Heart left ventricle (tissue), 16 donors: Measurements from ENCODE around the gene BID. TPM values are rescaled to one million over a fixed set of nuclear protein-coding genes. Genes with fewer than 3 reads are reported as not detected.

Experiments used
- ATAC-seq, 4 donors: fragments of 200-7000 bp; cut with Tn5 transposase; one replicate each; pipeline ENCODE4 v1.9.1; 2020 to 2022; ENCODE audit warnings: moderate library complexity in 4 of 4, mild to moderate bottlenecking in 3 of 4, moderate number of reproducible peaks in 1 of 4
- DNase-seq, 5 donors: peaks; one replicate each; pipeline ENCODE4 v3.0.0-alpha.2; 2020
- H3K27ac ChIP-seq, 12 donors: fragments of 200-600 bp; sonication (generic) in 4 of 12; one replicate each; pipeline versions ENCODE4 v1.5.0 to v1.8.0; 2016 to 2022; ENCODE audit warnings: mild to moderate bottlenecking in 2 of 12
- H3K27me3 ChIP-seq, 9 donors: fragments of 200-600 bp; sonication (generic) in 2 of 9; one replicate each; pipeline versions ENCODE4 v1.5.1 to v1.8.0; 2016 to 2022; ENCODE audit warnings: mild to moderate bottlenecking in 3 of 9
- H3K36me3 ChIP-seq, 9 donors: fragments of 200-600 bp; sonication (generic) in 2 of 9; one replicate each; pipeline versions ENCODE4 v1.5.0 to v1.8.0; 2018 to 2022; ENCODE audit warnings: mild to moderate bottlenecking in 2 of 9
- H3K4me1 ChIP-seq, 12 donors: fragments of 200-600 bp; sonication (generic) in 4 of 12; one replicate each; pipeline versions ENCODE4 v1.5.0 to v1.8.0; 2016 to 2022; ENCODE audit warnings: mild to moderate bottlenecking in 3 of 12
- H3K4me3 ChIP-seq, 12 donors: fragments of 200-600 bp; sonication (generic) in 4 of 12; one replicate each; pipeline versions ENCODE4 v1.5.0 to v1.8.0; 2017 to 2022; ENCODE audit warnings: mild to moderate bottlenecking in 9 of 12, moderate library complexity in 4 of 12
- H3K9me3 ChIP-seq, 12 donors: fragments of 200-600 bp; sonication (generic) in 4 of 12; one replicate each; pipeline versions ENCODE4 v1.5.0 to v1.8.0; 2016 to 2022; ENCODE audit warnings: mild to moderate bottlenecking in 1 of 12
- POLR2A ChIP-seq, 2 donors: fragments of 450-650 bp; IDR thresholded peaks; one replicate each; pipeline ENCODE4 v1.6.1; 2017; ENCODE audit warnings: antibody characterized with exemption in 2 of 2, mild to moderate bottlenecking in 2 of 2, moderate library complexity in 2 of 2
- WGBS, 4 donors: extraction: QIAGEN DNeasy Blood & Tissue Kit in 2 of 4; methylation state at CpG; one replicate each; pipeline versions ENCODE4 v1.1.5 to v1.1.7; 2013 to 2018; 5-methylcytosine and 5-hydroxymethylcytosine counted together
- intact Hi-C, 10 donors: fragments of 100-400 bp; cut with DNase I; formaldehyde crosslinking; loops; one replicate each; pipeline versions ENCODE4 v1.11.1 to v1.14.2; 2022
- polyA plus RNA-seq, 2 donors: library from polyadenylated mRNA; stranded (reverse); fragments of 200-250 nt; gene quantifications; one replicate each; pipeline ENCODE4 v1.2.3, GENCODE V29; 2013
- total RNA-seq, 9 donors: library from RNA; depleted of rRNA in 2 of 9; stranded (reverse); fragments of >200 nt in 2 of 9; fragmentation: NEBNext Ultra II Directional in 3 of 9; extraction: Animal tissue kit (Norgen Biotek cat#: 25700) in 3 of 9; gene quantifications; one replicate each; pipeline versions ENCODE4 v1.1.0 to v1.2.4, GENCODE V29; 2016 to 2023
- TF ChIP-seq, protein P1 (sequence below), 12 donors: fragments of 200-600 bp; sonication (generic) in 4 of 12; IDR thresholded peaks; one replicate each; pipeline versions ENCODE4 v1.5.0 to v1.8.0; 2018 to 2022; ENCODE audit warnings: antibody characterized with exemption in 12 of 12, mild to moderate bottlenecking in 5 of 12
- donor health status: ischemic (EF 13 %, LVEDD 7.1; RV severe dilation, severe dysfunction).
- donor health status: healthy with polysubstance abuse.
- donor health status: DM: no; HTN: yes; CAD: no.
- donor health status: DM: no; HTN: no; CAD: no.
- donor health status: ischemic (EF 25% LVEDD 6.9; RV normal size, moderate dysfunction).
- donor health status: ischemic (EF 25% LVEDD 5.7; RV mildly dilated, moderate dysfunction).
- donor health status: healthy.
- donor health status: DM: yes; HTN: yes; CAD: no.
- donor health status: ischemic (EF 35%, LVEDD 5.7; RV mildly dilated, moderate dysfunction).
- donor health status: nonischemic (EF 11% LVEDD 7.7; RV severe dilation, severe dysfunction).
- donor health status: DM: yes; HTN: yes; CAD: no.
- donor health status: PGD.
- donor health status: ischemic (EF 29% LVEDD 5.4; RV normal size, mild dysfunction).
- donor health status: nonischemic (EF 23%, LVEDD 6.1; RV moderate dilation, normal function).

The BID gene
- total and polyA plus RNA-seq, 11 donors, result 7.8 to 59.2 (median 20.9) TPM

GRCh38 chr22:17792854-17793434, 18.7 kb upstream of the BID start:
- intact Hi-C loops, result loop anchor here in 1 of 10 donors (10.0 kb wide), 1 partner anchor 48 kb away; no protein-coding TSS in a partner anchor
- Histone ChIP-seq H3K36me3 (peaks cover 0 to 58% (median 26%) of the 10 kb centered on the region in 9 donors), H3K4me1 (peaks cover 0 to 3% (median under 1%) of the 10 kb centered on the region in 12 donors), H3K27ac (no peak overlapping the region), H3K4me3 (no peak overlapping the region), H3K9me3 (no peaks in the 10 kb centered on the region), H3K27me3 (no peaks in the 10 kb centered on the region)
- WGBS, 4 donors, result 74 to 84% (median 81%) methylated on average over 29 of the region's 29 CpGs
- TF ChIP-seq POLR2A (IDR thresholded peaks at IDR 0.05), result no peak
- TF ChIP-seq, protein P1, sequence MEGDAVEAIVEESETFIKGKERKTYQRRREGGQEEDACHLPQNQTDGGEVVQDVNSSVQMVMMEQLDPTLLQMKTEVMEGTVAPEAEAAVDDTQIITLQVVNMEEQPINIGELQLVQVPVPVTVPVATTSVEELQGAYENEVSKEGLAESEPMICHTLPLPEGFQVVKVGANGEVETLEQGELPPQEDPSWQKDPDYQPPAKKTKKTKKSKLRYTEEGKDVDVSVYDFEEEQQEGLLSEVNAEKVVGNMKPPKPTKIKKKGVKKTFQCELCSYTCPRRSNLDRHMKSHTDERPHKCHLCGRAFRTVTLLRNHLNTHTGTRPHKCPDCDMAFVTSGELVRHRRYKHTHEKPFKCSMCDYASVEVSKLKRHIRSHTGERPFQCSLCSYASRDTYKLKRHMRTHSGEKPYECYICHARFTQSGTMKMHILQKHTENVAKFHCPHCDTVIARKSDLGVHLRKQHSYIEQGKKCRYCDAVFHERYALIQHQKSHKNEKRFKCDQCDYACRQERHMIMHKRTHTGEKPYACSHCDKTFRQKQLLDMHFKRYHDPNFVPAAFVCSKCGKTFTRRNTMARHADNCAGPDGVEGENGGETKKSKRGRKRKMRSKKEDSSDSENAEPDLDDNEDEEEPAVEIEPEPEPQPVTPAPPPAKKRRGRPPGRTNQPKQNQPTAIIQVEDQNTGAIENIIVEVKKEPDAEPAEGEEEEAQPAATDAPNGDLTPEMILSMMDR (IDR thresholded peaks at IDR 0.05), result no peak
- no peak for DNase-seq
- no peak for ATAC-seq

DNA sequence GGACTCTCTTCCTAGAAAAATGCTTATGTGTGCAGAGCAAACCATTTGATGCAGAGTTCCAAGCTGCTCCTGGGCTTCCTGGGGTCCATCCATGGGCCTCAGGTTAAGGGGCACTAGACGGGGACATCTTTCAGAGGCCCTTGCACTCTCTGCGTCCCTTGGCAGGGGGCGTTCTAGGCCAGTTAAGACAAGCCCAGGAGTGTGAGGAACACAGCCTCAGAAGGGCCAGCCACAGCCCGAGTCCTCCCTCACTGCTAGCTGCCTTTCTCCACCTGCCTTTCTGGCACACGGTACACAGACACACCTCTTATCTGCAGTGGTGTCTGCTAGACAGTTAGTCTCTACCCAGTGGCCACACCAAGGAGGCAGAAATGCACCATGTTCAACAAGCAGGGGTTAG, 18.0 kb upstream of the BID start:
- H3K36me3 ChIP-seq, result peaks cover 0 to 58% (median 26%) of the 10 kb centered on the region in 9 donors
- TF ChIP-seq, protein P1 (IDR thresholded peaks at IDR 0.05), result no peak
- TF ChIP-seq POLR2A (IDR thresholded peaks at IDR 0.05), result no peak
- peaks cover 0 to 10% (median 7%) of the 10 kb centered on the region in 12 donors for H3K4me1 ChIP-seq
- no peaks in the 10 kb centered on the region for H3K27me3 ChIP-seq
- H3K27ac ChIP-seq, result no peak overlapping the region
- intact Hi-C loops, result loop anchor here in 1 of 10 donors (10.0 kb wide), 1 partner anchor 47 kb away; no protein-coding TSS in a partner anchor
- H3K4me3 ChIP-seq, result no peak overlapping the region
- DNase-seq (no peak), ATAC-seq (no peak)
- no peaks in the 10 kb centered on the region for H3K9me3 ChIP-seq
- WGBS, 4 donors, result 65 to 77% (median 74%) methylated on average over 5 of the region's 5 CpGs

DNA sequence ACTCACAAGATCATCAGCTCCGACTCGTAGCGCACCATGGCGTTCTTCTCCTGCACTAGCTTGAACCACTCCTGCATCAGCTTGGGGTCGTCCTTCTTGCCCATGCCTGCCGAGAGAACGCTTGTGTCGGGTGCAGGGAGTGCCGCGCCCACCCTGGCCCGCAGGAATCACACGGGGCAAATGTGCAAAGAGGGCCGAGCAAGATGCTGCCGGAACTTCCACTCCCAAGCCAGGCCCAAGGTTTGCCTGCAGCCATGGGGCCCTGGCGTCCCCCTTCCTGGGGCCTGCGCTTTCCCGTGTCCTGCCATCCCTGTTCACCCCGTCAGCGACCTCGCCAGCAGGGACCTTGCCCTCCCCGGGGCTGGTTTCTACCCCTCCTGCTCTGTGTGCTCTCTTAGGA, 16.9 kb upstream of the BID start:
- 88 to 96% (median 94%) methylated on average over 10 to 21 of the region's 21 CpGs for WGBS, 4 donors
- DNase-seq (no peak), ATAC-seq (no peak)
- TF ChIP-seq, protein P1 (IDR thresholded peaks at IDR 0.05), result no peak
- no peak for TF ChIP-seq POLR2A (IDR thresholded peaks at IDR 0.05)
- Histone ChIP-seq H3K27me3 (no peaks in the 10 kb centered on the region), H3K4me1 (peaks cover 0 to 21% (median 17%) of the 10 kb centered on the region in 12 donors), H3K36me3 (peaks cover 0 to 50% (median 26%) of the 10 kb centered on the region in 9 donors), H3K9me3 (no peaks in the 10 kb centered on the region), H3K27ac (no peak overlapping the region), H3K4me3 (no peak overlapping the region)
- intact Hi-C loops, result loop anchor here in 1 of 10 donors (10.0 kb wide), 1 partner anchor 46 kb away; no protein-coding TSS in a partner anchor

GRCh38 chr22:17789379-17790200, 15.3 kb upstream of the BID start:
- Histone ChIP-seq H3K9me3 (no peaks in the 10 kb centered on the region), H3K4me3 (no peak overlapping the region), H3K36me3 (peaks cover 0 to 41% (median 26%) of the 10 kb centered on the region in 9 donors), H3K27me3 (no peaks in the 10 kb centered on the region), H3K4me1 (peaks cover 0 to 32% (median 23%) of the 10 kb centered on the region in 12 donors), H3K27ac (no peak overlapping the region)
- 89 to 92% (median 90%) methylated on average over 27 of the region's 27 CpGs for WGBS, 4 donors
- no peak for ATAC-seq
- no peak for TF ChIP-seq POLR2A (IDR thresholded peaks at IDR 0.05)
- TF ChIP-seq, protein P1 (IDR thresholded peaks at IDR 0.05), result no peak
- no peak for DNase-seq
- intact Hi-C loops, result loop anchor here in 5 of 10 donors (5.0 to 10.0 kb wide), 5 partner anchors 45 to 615 kb away; partner anchors contain the start of gene SLC25A18 (in 1 of the 5)
